HepG2 (cell line): ENCODE measurements around the gene MAVS. TPM values are rescaled to one million over a fixed set of nuclear protein-coding genes. Genes with fewer than 3 reads are reported as not detected.

ENCODE experiments used
- ATRX ChIP-seq: sonication (generic); formaldehyde crosslinking; IDR thresholded peaks from 2 replicates; pipeline ENCODE4 v1.4.0; 2020; ENCODE audit warnings: missing genetic modification reagents, borderline replicate concordance
- HNRNPL ChIP-seq: fragments of 200-400 bp; formaldehyde crosslinking; IDR thresholded peaks from 2 replicates; pipeline ENCODE4 v1.6.1; 2017; ENCODE audit warnings: mild to moderate bottlenecking, low read depth, low read length
- HOXA9 ChIP-seq: sonication (generic); formaldehyde crosslinking; IDR thresholded peaks from 2 replicates; pipeline ENCODE4 v1.8.1; 2022; ENCODE audit warnings: missing genetic modification reagents, mild to moderate bottlenecking, moderate library complexity, borderline replicate concordance
- MXD4 ChIP-seq: IDR thresholded peaks from 2 replicates; pipeline ENCODE4 v1.6.1; 2016; ENCODE audit warnings: mild to moderate bottlenecking, missing biosample characterization, missing genetic modification reagents
- PHB2 ChIP-seq: fragments of 450-650 bp; IDR thresholded peaks from 2 replicates; pipeline ENCODE4 v1.6.1; 2018; ENCODE audit not compliant: partially characterized antibody
- RARG ChIP-seq: sonication (generic); formaldehyde crosslinking; IDR thresholded peaks from 2 replicates; pipeline ENCODE4 v1.4.0; 2020; ENCODE audit warnings: low read depth, mild to moderate bottlenecking, missing genetic modification reagents
- RFXAP ChIP-seq: sonication (generic); formaldehyde crosslinking; IDR thresholded peaks from 2 replicates; pipeline ENCODE4 v1.4.0; 2020; ENCODE audit warnings: missing genetic modification reagents, borderline replicate concordance
- SIX1 ChIP-seq: sonication (generic); formaldehyde crosslinking; IDR thresholded peaks from 2 replicates; pipeline ENCODE4 v1.4.0; 2020; ENCODE audit warnings: missing genetic modification reagents, borderline replicate concordance
- SMAD3 ChIP-seq: sonication (generic); formaldehyde crosslinking; IDR thresholded peaks from 2 replicates; pipeline ENCODE4 v1.4.0; 2020; ENCODE audit warnings: missing genetic modification reagents
- ZBTB7A ChIP-seq: sonication (generic); formaldehyde crosslinking; IDR thresholded peaks from 2 replicates; pipeline ENCODE4 v1.8.0; 2022; ENCODE audit warnings: mild to moderate bottlenecking, missing genetic modification reagents
- ZFP36L2 ChIP-seq: sonication (generic); formaldehyde crosslinking; IDR thresholded peaks from 2 replicates; pipeline ENCODE4 v1.4.0; 2020; ENCODE audit warnings: missing genetic modification reagents
- ZNF317 ChIP-seq: sonication (generic); formaldehyde crosslinking; IDR thresholded peaks from 2 replicates; pipeline ENCODE4 v1.5.0; 2020; ENCODE audit warnings: mild to moderate bottlenecking, missing genetic modification reagents
- ZNF33A ChIP-seq: sonication (generic); formaldehyde crosslinking; IDR thresholded peaks from 2 replicates; pipeline ENCODE4 v1.5.1; 2020; ENCODE audit warnings: missing genetic modification reagents, mild to moderate bottlenecking, moderate library complexity, borderline replicate concordance
- ZNF367 ChIP-seq: sonication (generic); formaldehyde crosslinking; IDR thresholded peaks from 2 replicates; pipeline ENCODE4 v1.4.0; 2020; ENCODE audit warnings: missing genetic modification reagents, borderline replicate concordance
- ZNF446 ChIP-seq: sonication (generic); formaldehyde crosslinking; IDR thresholded peaks from 2 replicates; pipeline ENCODE4 v1.5.0; 2020; ENCODE audit warnings: mild to moderate bottlenecking, missing genetic modification reagents
- ZNF629 ChIP-seq: sonication (generic); formaldehyde crosslinking; conservative IDR thresholded peaks from 2 replicates; pipeline ENCODE4 v1.5.0; 2020; ENCODE audit warnings: missing genetic modification reagents
- polyA plus RNA-seq, 8 experiments: library from polyadenylated mRNA; depleted of rRNA in 3 of 8; stranded (reverse) in 7 of 8; unstranded in 1 of 8; fragments of >200 nt; fragmentation: Illumina TruSeq in 4 of 8; extraction: Trizol in 4 of 8; gene quantifications; 2 replicates each; pipeline versions ENCODE4 v1.2.1 to v1.2.3, GENCODE V29; 2011 to 2016; ENCODE audit warnings: low read depth in 4 of 8, missing spikeins in 1 of 8, mixed read lengths in 1 of 8; ENCODE audit not compliant: insufficient read depth in 1 of 8
- total RNA-seq, 5 experiments: library from RNA; depleted of rRNA; stranded (reverse); fragments of >200 nt; fragmentation: Illumina TruSeq; extraction: Trizol; gene quantifications; 2 replicates each; pipeline ENCODE4 v1.2.3, GENCODE V29; 2016; ENCODE audit warnings: low read depth in 1 of 5
- TF ChIP-seq, protein P1 (sequence below): sonication (generic); formaldehyde crosslinking; IDR thresholded peaks from 2 replicates; pipeline ENCODE4 v1.4.0; 2020; ENCODE audit warnings: mild to moderate bottlenecking, missing genetic modification reagents, borderline replicate concordance
- TF ChIP-seq, protein P2 (sequence below): conservative IDR thresholded peaks from 2 replicates; pipeline ENCODE4 v1.6.1; 2018; ENCODE audit warnings: missing genetic modification reagents
- TF ChIP-seq, protein P3 (sequence below): IDR thresholded peaks from 2 replicates; pipeline ENCODE4 v1.6.1; 2016; ENCODE audit warnings: missing compliant biosample characterization, missing genetic modification reagents, borderline replicate concordance
- TF ChIP-seq, protein P4 (sequence below): sonication (generic); formaldehyde crosslinking; IDR thresholded peaks from 2 replicates; pipeline ENCODE4 v1.5.0; 2020; ENCODE audit warnings: mild to moderate bottlenecking, missing genetic modification reagents

Gene MAVS
- total and polyA plus RNA-seq, 2 of the 13 experiments (the other 11 are each of a cell fraction or from before 2014, with no cell fraction given), result 27.3 to 36.6 TPM

DNA sequence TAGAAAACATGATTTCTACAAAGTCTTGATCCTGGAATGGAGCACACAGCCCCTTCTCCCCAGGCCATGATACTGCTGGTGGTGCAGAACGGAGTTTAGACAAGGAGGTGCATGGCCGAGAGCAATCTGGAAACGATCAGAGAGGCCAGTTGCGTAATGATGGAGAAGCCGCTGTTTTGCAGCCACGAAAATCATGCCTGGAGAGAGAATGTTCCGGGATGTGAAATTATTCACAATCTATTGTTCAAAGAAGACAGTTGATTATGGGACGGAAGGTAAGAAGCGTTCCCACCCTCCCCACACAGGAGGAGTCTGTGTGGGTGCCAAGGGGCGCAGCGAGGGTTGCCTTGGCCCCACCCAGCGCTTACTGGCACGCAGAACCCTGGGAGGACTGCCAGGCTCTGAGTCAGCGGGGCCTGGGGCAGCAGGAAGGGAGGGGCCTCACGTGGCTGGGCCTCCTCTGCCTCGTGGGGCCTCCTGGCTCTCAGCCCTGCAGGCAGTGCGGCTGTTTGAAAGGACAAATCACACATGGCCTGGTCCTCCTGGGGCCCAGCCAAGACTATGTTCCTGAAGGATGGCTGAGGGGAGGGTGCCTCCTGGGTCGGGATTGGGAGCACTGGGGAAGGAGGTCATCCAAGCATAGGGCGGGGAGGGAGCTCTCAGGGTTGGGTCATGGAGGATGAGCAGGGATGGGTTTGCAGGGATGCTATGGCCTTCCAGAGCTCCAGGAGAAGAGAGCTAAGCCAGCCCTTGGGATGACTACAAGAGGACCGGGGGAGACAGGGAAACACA, 35.0 kb upstream of the MAVS start (continued):
- TF ChIP-seq ZNF33A (no peak), HNRNPL (peak; percentile 99), ATRX (CRISPR knock-in tag) (0 out of 2 replicates have a peak, but pooled peaks have one; percentile 20), HOXA9 (CRISPR knock-in tag) (peak; percentile 93), ZBTB7A (no peak; the same call in 1 of the 2 replicates), SMAD3 (CRISPR knock-in tag) (peak; percentile 94), PHB2 (no peak), MXD4 (CRISPR knock-in tag) (peak; percentile 97), ZNF446 (peak; percentile 65; the same call in 1 of the 2 replicates), RARG (CRISPR knock-in tag) (no peak), ZNF629 (CRISPR knock-in tag) (peak; percentile 67; the same call in 1 of the 2 replicates), ZFP36L2 (CRISPR knock-in tag) (no peak), RFXAP (CRISPR knock-in tag) (peak; percentile 88), SIX1 (peak; percentile 3; the same call in 1 of the 2 replicates), ZNF317 (CRISPR knock-in tag) (peak; percentile 75; the same call in 1 of the 2 replicates), ZNF367 (peak; percentile 90; the same call in 1 of the 2 replicates)
- TF ChIP-seq, protein P1, sequence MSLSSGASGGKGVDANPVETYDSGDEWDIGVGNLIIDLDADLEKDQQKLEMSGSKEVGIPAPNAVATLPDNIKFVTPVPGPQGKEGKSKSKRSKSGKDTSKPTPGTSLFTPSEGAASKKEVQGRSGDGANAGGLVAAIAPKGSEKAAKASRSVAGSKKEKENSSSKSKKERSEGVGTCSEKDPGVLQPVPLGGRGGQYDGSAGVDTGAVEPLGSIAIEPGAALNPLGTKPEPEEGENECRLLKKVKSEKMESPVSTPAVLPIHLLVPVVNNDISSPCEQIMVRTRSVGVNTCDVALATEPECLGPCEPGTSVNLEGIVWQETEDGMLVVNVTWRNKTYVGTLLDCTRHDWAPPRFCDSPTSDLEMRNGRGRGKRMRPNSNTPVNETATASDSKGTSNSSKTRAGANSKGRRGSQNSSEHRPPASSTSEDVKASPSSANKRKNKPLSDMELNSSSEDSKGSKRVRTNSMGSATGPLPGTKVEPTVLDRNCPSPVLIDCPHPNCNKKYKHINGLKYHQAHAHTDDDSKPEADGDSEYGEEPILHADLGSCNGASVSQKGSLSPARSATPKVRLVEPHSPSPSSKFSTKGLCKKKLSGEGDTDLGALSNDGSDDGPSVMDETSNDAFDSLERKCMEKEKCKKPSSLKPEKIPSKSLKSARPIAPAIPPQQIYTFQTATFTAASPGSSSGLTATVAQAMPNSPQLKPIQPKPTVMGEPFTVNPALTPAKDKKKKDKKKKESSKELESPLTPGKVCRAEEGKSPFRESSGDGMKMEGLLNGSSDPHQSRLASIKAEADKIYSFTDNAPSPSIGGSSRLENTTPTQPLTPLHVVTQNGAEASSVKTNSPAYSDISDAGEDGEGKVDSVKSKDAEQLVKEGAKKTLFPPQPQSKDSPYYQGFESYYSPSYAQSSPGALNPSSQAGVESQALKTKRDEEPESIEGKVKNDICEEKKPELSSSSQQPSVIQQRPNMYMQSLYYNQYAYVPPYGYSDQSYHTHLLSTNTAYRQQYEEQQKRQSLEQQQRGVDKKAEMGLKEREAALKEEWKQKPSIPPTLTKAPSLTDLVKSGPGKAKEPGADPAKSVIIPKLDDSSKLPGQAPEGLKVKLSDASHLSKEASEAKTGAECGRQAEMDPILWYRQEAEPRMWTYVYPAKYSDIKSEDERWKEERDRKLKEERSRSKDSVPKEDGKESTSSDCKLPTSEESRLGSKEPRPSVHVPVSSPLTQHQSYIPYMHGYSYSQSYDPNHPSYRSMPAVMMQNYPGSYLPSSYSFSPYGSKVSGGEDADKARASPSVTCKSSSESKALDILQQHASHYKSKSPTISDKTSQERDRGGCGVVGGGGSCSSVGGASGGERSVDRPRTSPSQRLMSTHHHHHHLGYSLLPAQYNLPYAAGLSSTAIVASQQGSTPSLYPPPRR, result peak; percentile 75
- TF ChIP-seq, protein P2, sequence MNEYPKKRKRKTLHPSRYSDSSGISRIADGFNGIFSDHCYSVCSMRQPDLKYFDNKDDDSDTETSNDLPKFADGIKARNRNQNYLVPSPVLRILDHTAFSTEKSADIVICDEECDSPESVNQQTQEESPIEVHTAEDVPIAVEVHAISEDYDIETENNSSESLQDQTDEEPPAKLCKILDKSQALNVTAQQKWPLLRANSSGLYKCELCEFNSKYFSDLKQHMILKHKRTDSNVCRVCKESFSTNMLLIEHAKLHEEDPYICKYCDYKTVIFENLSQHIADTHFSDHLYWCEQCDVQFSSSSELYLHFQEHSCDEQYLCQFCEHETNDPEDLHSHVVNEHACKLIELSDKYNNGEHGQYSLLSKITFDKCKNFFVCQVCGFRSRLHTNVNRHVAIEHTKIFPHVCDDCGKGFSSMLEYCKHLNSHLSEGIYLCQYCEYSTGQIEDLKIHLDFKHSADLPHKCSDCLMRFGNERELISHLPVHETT (CRISPR knock-in tag), result peak; percentile 91
- TF ChIP-seq, protein P3, sequence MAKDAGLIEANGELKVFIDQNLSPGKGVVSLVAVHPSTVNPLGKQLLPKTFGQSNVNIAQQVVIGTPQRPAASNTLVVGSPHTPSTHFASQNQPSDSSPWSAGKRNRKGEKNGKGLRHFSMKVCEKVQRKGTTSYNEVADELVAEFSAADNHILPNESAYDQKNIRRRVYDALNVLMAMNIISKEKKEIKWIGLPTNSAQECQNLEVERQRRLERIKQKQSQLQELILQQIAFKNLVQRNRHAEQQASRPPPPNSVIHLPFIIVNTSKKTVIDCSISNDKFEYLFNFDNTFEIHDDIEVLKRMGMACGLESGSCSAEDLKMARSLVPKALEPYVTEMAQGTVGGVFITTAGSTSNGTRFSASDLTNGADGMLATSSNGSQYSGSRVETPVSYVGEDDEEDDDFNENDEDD (CRISPR knock-in tag), result peak; percentile 98
- TF ChIP-seq, protein P4, sequence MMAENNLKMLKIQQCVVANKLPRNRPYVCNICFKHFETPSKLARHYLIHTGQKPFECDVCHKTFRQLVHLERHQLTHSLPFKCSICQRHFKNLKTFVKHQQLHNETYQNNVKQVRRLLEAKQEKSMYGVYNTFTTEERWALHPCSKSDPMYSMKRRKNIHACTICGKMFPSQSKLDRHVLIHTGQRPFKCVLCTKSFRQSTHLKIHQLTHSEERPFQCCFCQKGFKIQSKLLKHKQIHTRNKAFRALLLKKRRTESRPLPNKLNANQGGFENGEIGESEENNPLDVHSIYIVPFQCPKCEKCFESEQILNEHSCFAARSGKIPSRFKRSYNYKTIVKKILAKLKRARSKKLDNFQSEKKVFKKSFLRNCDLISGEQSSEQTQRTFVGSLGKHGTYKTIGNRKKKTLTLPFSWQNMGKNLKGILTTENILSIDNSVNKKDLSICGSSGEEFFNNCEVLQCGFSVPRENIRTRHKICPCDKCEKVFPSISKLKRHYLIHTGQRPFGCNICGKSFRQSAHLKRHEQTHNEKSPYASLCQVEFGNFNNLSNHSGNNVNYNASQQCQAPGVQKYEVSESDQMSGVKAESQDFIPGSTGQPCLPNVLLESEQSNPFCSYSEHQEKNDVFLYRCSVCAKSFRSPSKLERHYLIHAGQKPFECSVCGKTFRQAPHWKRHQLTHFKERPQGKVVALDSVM (CRISPR knock-in tag), result peak; percentile 94
